HG03103 (cell line): ENCODE data around the gene MYO9A.

Source experiments
- ATAC-seq: cut with Tn5 transposase; IDR thresholded peaks from one replicate; pipeline ENCODE4 v1.9.1; 2021; ENCODE audit warnings: low read depth; ENCODE audit not compliant: unreplicated experiment

The MYO9A gene

GRCh38 chr15:72118017-72118978, at the start of gene MYO9A, which contains the start of gene SENP8:
Gene MYO9A (minus strand): TSS chr15:72118150. CDS start chr15:72046563, 71,587 bp downstream.
Gene SENP8 (plus strand): TSS chr15:72118403. CDS start chr15:72139624, 21,221 bp downstream.
- ATAC-seq: peak; percentile 45

GRCh38 chr15:72167445-72167844, 49.5 kb upstream of the MYO9A start:
- no peak for ATAC-seq

- ATAC-seq: no peak
Measured at GRCh38 chr15:72166716-72167417, 48.9 kb upstream of the MYO9A start.

GRCh38 chr15:72163719-72164118, 45.8 kb upstream of the MYO9A start:
- no peak for ATAC-seq

- no peak for ATAC-seq
Measured at GRCh38 chr15:72162569-72162968, 44.6 kb upstream of the MYO9A start.

GRCh38 chr15:72161361-72162132, 43.6 kb upstream of the MYO9A start:
- no peak for ATAC-seq

GRCh38 chr15:72160696-72161245, 42.8 kb upstream of the MYO9A start:
- ATAC-seq: no peak

- ATAC-seq: no peak
Measured at GRCh38 chr15:72156928-72157327, 39.0 kb upstream of the MYO9A start.

- ATAC-seq: peak; percentile 63
Measured at GRCh38 chr15:72155635-72156616, 38.0 kb upstream of the MYO9A start.

- ATAC-seq: no peak
Measured at GRCh38 chr15:72155003-72155621, 37.2 kb upstream of the MYO9A start.

GRCh38 chr15:72154316-72154715, 36.4 kb upstream of the MYO9A start:
- no peak for ATAC-seq

- no peak for ATAC-seq
Measured at GRCh38 chr15:72153269-72154000, 35.5 kb upstream of the MYO9A start.

- no peak for ATAC-seq
Measured at GRCh38 chr15:72147418-72147817, 29.5 kb upstream of the MYO9A start.

- ATAC-seq: no peak
Measured at GRCh38 chr15:72146934-72147333, 29.0 kb upstream of the MYO9A start.

GRCh38 chr15:72146221-72146620, 28.3 kb upstream of the MYO9A start:
- ATAC-seq: no peak

GRCh38 chr15:72141171-72142084, 23.5 kb upstream of the MYO9A start:
- peak; percentile 98 for ATAC-seq

- ATAC-seq: no peak
Measured at GRCh38 chr15:72140088-72140487, 22.1 kb upstream of the MYO9A start.
